Activated naive CD4-positive, alpha-beta T cell (primary cell): ENCODE results near the gene GPA33.

Source experiments
- DNase-seq, 4 experiments: peaks; one replicate each; lab custom pipeline; 2025; lab: John Stamatoyannopoulos, UW

The GPA33 gene

DNA sequence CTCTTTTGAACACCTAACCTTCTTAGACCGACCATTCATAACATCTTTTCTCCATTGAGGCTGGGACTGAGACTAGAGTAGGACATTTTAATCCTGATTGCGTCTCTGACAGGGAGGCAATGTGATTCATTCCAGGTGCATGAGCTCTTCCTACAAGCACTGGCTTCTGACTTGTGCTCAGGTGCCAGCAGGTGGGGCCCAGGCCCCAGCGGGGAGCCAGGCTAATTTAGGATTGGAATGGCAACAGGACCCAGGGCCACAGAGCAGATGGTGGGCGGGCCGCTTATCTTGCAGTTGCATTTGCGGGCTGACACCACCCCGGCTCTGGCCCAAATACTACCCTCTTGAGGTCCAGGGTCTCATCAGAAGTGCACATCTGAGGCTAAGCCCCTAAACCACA is 4.1 kb downstream of the GPA33 start:
- no peak for DNase-seq

DNA sequence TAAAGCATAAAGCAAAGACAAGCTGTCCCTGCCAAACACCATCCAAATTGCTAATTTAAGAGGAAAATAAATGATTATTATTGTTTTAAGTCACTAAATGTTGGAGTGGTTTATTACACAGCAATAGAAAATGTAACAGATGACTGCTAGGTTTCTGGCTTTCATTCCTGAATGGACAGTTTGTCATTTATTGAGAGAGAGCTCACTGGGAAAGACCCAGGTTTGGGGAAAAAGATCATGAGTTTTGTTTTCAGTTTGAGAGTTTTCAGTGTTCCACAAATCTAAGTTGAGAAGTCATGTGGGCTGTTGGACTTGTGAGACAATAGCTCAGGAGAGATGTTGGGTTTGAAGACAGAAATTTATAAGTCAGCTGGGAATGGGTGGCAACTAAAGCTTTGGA is 5.4 kb downstream of the GPA33 start:
- DNase-seq = no peak

DNA sequence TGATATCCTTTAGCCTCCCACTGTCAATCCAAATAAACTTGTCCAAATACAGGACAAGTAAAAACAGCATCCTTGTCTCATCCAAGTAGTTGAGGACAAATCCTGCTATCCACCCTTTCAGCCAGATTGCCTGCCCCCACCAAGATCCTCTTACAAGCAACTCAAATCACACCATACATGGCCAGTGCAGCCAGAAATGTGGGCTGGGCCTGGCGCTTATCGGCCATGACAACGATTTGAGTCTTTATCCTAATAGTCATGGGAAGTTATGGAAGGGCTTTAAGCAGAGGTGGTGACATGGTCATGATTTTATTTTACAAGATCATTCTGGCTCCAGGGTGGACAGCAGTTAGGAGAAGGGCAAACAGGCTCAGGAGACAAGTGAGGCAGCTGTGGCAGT is 6.3 kb downstream of the GPA33 start:
- DNase-seq = no peak

DNA sequence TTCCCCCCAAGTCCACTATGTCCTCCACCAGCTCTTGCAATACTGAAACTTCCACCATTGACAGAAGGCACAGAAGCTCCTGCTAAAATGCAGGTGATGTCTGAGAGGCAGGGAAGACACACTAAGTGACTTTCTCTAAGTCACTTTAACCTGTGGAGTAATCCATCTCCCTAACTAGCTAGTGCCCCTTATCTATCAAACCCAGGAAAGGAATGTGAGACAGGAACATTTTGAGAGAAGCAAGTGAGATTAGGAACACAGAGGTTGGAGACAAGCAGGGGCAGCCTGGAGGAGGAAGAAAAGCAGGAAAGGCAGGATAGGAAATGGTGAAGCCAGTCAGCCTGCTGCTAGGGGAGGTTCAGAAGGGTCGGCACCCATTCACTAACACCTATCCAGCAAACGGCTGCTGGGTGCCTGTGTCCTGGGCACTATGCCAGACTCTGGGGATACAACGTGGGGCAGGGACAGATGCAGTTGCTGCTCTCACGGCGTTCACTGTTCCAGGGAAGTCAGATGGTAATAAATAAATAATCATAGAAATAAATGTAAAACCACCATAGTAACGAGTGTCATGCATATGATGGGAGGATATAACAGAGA is 7.0 kb downstream of the GPA33 start:
- DNase-seq = no peak

DNA sequence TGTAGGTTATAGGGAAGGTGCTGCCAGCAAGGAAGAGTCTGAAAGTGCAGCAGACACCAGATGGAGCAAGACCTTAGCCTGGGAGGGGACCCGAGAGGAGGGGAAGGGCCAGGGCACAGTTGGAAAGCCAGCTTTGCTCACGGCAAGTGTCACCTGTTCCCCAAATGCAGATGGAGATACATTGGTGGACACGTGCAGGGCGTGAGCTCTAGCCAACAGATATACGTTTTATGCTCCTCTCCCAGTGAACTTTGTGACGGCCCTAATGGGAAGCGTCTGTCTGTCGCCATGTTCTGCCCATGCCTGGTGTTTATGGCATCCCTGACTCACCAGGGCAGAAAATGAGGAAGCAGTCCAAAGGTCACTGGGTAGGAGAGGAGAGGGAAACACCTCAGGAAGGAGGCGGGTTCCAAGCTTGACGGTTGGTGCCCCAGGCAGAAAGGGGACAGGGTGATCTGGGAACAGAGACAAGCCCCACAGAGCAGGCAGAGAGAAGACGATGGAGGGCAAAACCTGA is 7.6 kb downstream of the GPA33 start:
- DNase-seq = no peak

DNA sequence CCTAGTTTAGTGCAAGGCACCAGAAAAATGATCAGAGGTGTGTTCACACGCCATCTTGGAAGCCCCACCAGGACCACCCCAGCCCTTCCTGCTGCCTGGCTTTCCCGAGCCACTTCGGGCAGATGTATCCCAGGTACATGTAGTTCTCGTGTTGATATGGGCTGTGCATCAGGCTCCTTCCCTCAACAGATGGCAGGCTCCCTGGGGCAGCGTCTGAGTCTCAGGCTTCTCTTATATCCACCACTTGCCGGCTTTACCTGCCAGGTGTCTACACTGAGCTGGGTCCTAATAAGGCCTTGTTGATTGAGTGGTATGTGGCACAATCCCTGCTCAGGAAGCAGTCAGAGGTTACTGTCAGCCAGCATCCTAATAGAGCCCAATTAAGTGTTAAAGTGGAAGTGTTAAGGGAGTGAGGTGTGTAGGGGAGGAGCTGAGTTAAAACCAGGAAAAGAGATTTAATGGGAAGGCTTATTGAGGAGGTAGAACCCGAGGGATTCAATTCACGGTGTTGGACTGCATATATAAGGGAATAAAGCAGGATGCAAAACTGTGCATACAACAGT is 8.5 kb downstream of the GPA33 start:
- DNase-seq = no peak

DNA sequence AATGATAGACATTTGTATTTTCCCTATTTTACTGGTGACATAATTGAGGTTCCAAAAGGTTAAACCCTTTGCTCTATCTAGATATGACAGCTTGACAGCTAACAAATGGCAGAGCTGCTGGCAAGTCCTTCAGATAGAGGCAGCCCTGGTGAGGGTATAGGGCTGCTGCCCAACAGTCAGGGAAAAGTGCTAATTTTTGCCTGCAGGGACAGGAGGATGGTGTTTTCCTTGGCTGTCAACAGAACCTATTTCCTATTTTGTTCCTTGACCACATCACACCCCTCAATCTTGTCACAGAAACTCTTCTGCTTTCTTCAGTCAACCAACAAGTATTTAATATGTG is 12.3 kb downstream of the GPA33 start:
- DNase-seq = no peak

DNA sequence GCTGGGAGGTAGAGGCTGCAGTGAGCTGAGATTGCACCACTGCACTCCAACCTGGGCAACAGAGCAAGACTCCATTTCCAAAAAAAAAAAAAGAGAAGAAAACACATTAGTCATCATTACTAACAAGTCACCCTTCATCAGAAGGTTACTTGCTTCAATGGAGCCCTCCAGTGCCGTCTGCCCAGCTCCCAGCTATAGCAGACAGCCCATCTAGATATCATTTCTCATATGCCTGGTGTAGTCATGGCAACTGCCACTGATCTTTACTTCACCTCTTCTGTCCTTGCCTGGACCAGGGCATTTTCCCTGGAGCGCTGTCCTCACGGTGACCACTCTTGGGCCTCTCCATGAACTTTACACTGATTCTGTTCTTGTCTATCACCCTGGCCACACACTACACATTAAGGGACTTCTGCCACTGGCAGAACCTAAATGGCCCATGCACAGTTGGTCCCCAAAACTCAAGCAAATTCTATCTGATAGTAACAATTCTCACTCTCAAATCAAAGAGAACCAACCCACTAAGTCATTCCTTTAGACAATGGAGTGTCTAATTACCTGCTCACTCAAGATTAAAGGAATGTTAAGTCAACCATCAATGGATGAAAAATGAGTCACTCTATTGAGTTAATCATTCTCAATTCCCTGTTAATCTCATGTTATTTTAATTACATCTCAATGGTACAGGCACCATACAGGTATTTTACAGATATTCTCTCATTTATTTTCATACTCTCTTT is 12.9 kb downstream of the GPA33 start:
- DNase-seq = no peak

DNA sequence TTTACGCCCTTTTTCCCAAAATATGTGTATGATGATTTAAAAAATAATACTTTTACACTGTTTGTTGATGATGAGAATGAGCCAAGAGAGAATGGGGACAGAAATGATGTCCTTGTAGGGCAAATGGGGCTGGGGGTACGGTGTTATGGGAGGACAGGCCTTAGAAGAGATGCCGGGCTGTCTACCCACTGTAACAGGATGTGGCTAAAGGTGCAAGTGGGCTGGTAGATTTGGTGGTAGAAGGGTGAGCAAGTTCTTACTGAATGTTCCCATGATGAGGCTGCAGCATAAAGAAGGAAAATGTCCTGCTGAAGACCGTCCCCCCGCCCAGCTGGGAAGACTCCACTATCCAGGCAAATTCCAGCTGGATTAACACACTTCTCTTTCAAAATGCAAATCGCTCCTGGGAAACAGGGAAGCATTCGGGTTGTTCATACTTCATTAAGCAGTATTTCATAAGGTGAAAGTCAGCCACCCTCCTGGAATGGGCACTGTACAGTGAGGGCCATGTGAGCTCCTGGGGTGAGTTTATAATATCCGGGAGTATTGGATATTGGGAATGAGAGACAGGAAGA is 14.0 kb downstream of the GPA33 start:
- no peak for DNase-seq

DNA sequence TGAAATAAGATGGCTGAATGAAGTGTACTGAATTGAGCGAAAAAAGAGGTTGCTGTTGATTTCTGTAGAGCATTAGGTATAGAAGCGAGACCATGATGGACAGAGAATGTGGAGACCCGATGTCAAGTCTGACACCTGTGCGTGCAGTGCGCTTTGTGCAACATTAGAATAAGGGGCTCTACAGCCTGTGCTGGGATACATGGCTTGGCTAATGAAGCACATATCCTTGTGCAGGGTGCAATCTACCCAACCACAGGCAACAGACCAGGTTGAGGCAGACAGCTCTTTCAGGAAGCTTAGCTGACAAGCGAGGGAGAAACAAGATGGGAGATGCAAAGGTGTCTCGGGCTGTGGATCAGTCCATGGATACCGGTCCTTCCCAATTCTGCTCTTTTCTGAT is 18.9 kb downstream of the GPA33 start:
- DNase-seq = no peak

DNA sequence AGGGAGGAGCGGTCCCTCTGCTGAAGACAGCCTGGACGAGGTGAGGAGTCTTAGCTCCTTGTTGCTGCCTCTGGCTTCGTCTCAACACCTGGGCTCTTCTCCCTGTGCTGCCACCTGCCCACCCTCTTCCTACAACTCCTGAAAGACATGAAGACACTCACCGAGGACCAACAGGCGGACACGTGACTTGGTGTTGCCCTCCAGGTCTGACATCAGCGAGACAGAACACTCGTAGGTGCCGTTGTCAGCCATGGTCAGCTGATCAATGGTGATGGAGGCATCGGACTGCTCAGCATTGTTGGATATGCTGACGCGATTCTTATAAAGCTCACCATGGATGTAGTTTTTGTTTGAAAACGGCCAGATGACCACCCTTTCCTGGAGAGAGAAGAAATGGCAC is 21.4 kb downstream of the GPA33 start:
- DNase-seq = no peak

DNA sequence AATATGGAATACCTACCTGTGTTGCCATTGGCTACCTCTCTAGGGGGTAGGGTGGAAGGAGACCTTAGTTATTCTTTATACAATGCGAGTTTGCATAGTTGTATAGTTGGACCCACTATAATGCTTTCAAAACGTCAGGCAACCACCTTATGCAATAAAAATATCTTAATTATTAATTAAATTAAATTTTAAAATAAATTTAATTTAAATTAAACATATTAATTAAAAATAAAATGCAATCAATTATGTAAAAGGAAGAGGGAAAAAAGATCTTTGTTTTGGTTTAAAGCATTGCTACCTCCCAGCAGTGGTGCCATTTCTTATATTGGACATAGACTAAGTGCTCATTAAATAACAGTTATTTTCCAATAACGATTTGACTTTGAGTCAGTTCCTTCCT is 22.3 kb downstream of the GPA33 start:
- no peak for DNase-seq

DNA sequence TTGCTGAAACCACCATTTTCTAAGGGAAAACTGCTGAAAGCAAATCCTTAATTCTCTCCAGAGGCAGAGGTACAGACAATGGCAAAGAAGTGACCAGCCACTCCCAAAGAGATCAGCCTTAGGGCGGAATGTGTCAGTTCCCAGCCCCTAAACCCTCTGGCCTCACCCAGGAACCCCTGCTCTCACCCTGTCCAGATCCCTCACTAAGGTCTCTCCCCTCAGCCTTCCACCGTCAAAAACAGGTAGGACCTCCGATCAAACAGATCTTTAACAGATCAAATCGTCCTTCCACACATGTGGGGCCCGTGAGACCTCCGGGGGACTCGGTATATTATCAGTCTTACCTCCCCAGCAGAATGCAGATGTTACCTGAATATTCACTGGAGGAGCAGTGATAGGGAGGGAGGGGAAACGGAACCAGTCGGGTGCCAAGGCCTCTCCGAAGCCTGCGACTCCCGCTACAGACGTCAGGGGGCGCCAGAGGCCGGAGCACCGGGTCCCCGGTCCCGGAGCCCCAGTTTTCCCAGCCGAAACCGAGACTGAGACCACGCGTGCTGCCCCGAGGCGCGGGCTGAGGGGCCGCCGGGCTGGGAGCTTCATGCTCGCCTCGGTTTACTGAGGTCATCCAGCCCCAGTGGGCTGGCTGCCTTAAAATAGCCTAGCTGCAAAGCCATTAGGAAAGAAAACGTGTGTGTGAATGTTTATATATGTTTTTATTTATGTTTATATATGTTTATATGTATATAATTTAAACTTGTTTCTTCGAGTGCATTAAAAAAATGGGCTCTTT is 23.6 kb downstream of the GPA33 start:
- peak; percentile 59 to 81 (median 78) for DNase-seq

DNA sequence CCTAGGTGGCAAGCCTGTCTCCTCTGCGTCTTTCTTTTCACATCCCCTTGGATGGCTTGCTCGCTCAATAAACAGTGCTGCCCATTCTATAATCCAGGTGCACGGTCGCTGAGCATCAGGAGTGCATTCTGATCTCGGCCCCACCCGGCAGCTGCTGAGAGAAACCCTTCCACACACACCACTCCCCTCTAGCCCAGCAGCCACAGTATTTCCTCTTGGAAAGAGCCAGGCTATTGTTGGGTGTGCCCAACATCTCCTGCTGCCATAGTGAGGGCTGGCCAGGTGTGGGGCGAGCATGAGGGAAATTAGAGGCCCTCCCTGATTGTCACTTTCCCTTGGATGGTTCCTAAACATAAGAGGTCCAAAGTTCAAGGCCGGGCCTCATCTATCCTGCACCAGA is 24.7 kb downstream of the GPA33 start:
- no peak for DNase-seq

DNA sequence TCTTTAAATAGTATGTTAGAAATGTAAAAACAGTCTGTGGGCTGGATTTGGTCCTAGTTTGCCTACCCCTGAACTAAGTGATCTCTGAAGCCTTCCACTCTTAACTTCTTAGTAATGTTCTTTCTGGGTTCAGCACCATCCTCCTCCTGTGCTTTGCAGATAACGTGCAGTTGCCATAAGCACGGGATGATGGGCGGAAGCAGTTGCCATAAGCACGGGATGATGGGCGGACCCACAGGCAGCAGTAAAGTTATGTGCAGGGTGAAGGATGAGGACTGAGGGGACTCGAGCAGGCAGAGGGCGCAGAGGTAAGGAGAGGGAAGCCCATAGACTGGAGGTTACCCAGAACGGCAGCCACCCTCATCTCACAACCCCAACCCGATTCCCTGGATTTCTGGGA is 25.6 kb downstream of the GPA33 start:
- DNase-seq = no peak

DNA sequence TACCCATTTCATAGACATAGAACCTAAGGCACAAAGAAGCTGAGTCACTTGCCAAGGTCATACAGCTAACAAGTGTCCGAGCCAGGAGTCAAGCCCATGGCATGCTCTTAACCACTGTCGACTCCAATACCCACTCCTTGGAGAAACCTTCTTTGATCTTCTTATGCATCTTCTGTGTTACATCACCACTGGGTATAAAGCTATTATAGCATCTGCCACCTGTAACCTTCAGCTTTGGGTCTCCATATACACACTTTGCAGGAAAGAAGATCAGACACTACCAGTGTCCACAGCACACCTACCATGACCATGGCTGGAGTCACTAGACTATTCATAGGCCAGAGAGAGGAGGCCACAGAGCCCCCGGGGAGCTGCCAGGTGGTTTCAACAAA is 29.1 kb downstream of the GPA33 start:
- DNase-seq = no peak

DNA sequence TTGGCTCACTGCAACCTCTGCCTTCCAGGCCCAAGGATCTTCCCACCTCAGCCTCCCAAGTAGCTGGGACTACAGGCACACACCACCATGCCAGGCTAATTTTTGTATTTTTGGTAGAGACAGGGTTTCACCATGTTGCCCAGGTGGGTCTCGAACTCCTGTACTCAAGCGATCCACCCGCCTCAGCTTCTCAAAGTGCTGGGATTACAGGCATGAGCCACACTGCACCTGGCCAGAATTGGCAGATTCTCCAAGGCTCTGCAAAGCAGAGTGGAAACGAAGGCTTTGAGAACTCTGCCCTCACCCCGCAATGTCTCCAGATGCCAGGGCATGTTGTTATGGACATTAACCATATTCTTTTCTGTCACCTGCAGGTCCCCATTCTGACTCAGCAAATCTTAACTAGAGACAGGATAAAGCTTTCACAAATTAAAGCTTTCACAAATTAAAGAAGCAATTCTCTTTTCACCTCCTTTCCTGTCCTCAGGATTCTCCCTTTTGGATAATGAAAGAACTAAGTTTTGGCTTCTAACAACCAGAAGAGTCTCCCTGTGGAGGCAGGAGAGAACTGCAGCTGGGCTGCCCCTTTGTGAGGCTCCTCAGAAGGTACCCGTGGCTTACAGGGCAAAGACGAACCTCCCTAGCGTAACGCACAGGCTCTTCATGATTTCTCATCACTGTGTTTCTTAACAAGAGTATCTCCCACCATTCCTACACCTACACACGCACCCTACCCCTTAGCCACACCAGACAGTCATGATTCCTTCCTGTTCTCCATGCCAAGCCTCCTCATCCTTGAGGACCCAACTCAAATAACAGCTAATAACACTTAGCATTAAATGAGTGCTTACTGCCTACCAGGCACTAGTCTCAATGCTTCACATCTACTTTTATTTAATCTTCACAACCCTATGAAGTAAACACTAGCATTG is 29.8 kb downstream of the GPA33 start:
- DNase-seq = no peak

DNA sequence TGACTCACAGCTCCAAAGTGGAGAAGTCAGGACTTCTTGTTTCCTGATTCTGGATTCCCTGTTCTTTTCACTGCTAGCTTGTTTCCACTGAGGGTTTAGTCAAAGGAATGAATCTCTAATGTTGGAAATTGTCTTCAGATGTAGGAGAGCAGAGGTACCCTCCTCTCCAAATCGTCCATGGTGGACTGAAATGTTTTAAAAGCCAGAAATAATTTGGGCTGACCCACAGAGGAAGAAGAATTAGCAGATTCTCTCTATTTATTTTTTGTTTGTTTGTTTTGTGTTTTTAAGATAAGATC is 30.4 kb downstream of the GPA33 start:
- no peak for DNase-seq

DNA sequence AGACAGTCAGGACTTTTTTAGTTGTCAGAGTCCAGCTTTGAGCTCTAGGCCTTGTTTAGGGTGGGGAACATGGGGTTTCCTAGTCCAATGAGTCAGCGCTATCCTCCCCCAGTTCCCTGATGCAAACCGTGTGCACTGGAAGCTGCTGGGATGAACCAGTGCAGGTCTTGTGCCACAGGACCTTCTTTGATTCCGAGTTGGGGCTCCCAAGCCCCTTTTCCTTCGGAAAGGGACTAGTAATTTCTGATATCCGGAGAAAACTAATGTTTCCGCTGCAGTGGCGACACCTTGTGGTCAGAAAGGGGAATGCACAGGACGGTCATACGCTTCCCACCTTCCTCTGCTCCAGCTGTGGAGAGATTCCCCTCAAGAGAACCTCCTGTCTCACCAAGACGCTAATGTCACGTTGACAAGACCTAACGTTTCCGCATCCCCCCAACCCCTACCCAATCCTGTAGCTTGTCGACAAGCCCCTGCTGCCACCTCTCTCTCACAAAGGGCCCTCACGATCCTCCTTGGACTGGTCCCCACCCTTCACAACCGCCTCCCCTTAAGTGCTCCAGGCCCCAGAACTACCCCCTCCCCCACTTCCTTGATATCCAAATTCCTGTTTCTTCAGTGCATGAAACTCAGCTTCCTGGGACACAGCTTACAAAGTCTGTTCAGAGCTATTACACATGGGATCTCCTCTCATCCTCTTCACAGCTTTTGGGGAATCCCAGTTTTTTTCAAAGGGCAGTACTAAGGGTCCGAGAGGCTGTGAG is 30.9 kb downstream of the GPA33 start:
- peak; percentile 43 to 62 (median 56) for DNase-seq

DNA sequence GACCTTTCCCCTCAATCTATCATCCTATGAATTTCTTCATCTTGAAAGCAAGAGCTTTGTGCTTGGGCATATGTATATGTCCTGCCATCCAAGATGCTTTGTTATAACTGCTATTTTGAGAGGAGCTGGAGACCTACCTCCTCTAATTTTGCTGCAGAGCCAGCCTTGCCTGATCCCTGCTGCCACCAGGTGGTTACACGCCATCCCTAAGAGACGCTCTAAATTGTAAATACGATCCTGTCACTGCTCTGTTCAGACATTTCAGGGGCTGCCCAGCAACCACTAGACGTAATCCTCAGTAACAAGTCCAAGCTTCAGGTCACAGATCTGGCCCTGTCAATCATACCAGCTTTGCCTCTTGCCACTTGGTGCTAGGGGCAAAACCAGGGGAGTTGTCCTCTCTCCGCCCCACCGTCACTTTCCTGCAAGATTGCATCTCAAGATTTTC is 32.9 kb downstream of the GPA33 start:
- DNase-seq = no peak
